Kidney (tissue), 14 donors: ENCODE data around the gene A3GALT2. TPM values are rescaled to one million over a fixed set of nuclear protein-coding genes. Genes with fewer than 3 reads are reported as not detected.

ENCODE experiments used
- DNase-seq, 5 donors: peaks; one replicate each; pipeline ENCODE4 v3.0.0-alpha.2; 2013 to 2020
- FAIRE-seq: peaks from 2 replicates; lab custom pipeline; 2012; peaks lifted over from hg19 to GRCh38; lab: Jason Lieb, UNC
- H3K27ac ChIP-seq, 2 donors: one replicate each; pipeline ENCODE4 v1.7.0; 2013; ENCODE audit warnings: low read depth in 2 of 2, low read length in 2 of 2, inconsistent platforms in 1 of 2
- H3K27me3 ChIP-seq: one replicate; pipeline ENCODE4 v1.7.1; 2013; ENCODE audit warnings: low read length, inconsistent platforms; ENCODE audit not compliant: control insufficient read depth, insufficient read depth
- H3K36me3 ChIP-seq, 3 donors: one replicate each; pipeline versions ENCODE4 v1.7.0 to v1.7.1; 2013; ENCODE audit warnings: low read length in 3 of 3, control low read depth in 1 of 3, inconsistent platforms in 1 of 3; ENCODE audit not compliant: insufficient read depth in 3 of 3, control insufficient read depth in 2 of 3
- H3K4me1 ChIP-seq, 3 donors: one replicate each; pipeline versions ENCODE4 v1.7.0 to v1.7.1; 2013; ENCODE audit warnings: low read length in 3 of 3, inconsistent platforms in 1 of 3, low read depth in 1 of 3; ENCODE audit not compliant: control insufficient read depth in 2 of 3, insufficient read depth in 2 of 3
- H3K4me3 ChIP-seq, 3 donors: one replicate each; pipeline versions ENCODE4 v1.7.0 to v1.8.1; 2013; ENCODE audit warnings: low read length in 3 of 3, control low read depth in 1 of 3, inconsistent platforms in 1 of 3
- H3K9ac ChIP-seq, 3 donors: one replicate each; pipeline versions ENCODE4 v1.7.0 to v1.7.1; 2013; ENCODE audit warnings: low read length in 3 of 3, control low read depth in 1 of 3, inconsistent platforms in 1 of 3
- H3K9me3 ChIP-seq, 3 donors: one replicate each; pipeline versions ENCODE4 v1.7.0 to v1.7.1; 2013; ENCODE audit warnings: low read length in 3 of 3, control low read depth in 1 of 3, inconsistent platforms in 1 of 3; ENCODE audit not compliant: control insufficient read depth in 2 of 3, insufficient read depth in 1 of 3
- CTCF ChIP-seq: IDR thresholded peaks from 3 replicates; pipeline ENCODE4 v1.5.1; 2012; ENCODE audit warnings: mild to moderate bottlenecking, moderate library complexity, borderline replicate concordance; ENCODE audit not compliant: insufficient read depth; ENCODE audit errors: extremely low read depth
- intact Hi-C: fragments of 100-400 bp; cut with DNase I; formaldehyde crosslinking; loops from one replicate; pipeline ENCODE4 v1.11.1; 2022
- polyA plus RNA-seq: library from polyadenylated mRNA; stranded (reverse); fragments of 350-450 nt; fragmentation: Illumina TruSeq; extraction: RNeasy Lipid Tissue Mini Kit (QIAGEN cat#74804); gene quantifications from one replicate; pipeline ENCODE4 v1.2.3, GENCODE V29; 2014; ENCODE audit warnings: low read depth, low replicate concordance; ENCODE audit not compliant: insufficient read depth
- total RNA-seq: library from RNA; stranded (reverse); fragmentation: NEBNext Ultra II Directional; extraction: Animal tissue kit (Norgen Biotek cat#: 25700); gene quantifications from one replicate; pipeline ENCODE4 v1.2.1, GENCODE V29; 2021
- donor health status: control.
- donor health status: control.
- donor health status: control.
- donor health status: control.
- donor health status: control.
- donor health status: DM: yes; HTN: yes; CAD: no.
- donor health status: Normal renal cell carcinoma (clear cell type).

A3GALT2 gene
- total and polyA plus RNA-seq, 2 donors from 2014 or later = not detected

DNA sequence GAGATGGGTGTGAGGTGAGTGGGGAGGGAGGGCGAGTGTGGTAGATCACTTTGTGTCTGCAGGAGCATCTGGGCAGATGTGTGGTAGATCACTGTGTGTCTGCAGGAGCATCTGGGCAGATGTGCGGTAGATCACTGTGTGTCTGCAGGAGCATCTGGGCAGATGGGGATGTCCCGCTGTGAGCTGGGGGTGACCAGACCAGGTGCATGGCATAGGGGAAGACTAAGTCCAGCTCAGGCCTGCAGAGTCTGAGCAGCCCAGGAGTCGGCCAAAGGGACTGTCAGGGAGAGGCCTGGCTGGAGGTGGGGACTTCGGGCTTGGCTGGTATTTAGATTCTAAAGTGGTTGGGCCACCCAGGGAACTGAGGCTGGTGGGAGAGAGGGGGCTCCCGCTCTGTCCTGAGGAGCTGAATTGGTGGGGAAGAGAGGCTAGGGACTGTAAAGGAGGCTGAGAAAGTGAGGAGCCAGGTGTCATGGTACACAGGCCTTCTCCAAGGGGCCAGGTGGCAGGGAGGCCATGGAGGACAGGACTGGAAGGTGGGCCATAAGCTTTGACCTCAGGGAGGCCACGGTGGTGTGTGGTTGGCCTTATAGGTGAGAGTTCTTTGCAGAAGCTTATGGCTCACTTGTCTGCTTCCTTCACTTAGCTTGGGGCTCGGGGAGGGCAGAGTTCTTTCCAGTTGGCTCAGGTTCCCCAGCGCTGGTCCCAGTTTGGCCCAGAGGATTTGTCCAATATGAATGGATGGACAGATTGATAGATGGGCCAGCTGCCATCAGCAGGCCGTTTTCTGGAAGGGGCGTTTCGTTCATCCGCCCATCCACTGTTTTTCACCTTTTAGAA, 49.0 kb downstream of the A3GALT2 start:
- no peak for FAIRE-seq
- Histone ChIP-seq H3K9me3 (no peaks in the 10 kb centered on the region), H3K36me3 (peaks cover 5 to 7% (median 7%) of the 10 kb centered on the region in 3 donors), H3K4me1 (peaks cover 0 to 15% (median 5%) of the 10 kb centered on the region in 3 donors), H3K27me3 (no peaks in the 10 kb centered on the region), H3K4me3 (no peak overlapping the region), H3K9ac (no peak overlapping the region), H3K27ac (no peak overlapping the region)
- DNase-seq = peak in 1 of 5 donors; percentile 25
- intact Hi-C loops = no loop called here
- TF ChIP-seq CTCF = no peak

DNA sequence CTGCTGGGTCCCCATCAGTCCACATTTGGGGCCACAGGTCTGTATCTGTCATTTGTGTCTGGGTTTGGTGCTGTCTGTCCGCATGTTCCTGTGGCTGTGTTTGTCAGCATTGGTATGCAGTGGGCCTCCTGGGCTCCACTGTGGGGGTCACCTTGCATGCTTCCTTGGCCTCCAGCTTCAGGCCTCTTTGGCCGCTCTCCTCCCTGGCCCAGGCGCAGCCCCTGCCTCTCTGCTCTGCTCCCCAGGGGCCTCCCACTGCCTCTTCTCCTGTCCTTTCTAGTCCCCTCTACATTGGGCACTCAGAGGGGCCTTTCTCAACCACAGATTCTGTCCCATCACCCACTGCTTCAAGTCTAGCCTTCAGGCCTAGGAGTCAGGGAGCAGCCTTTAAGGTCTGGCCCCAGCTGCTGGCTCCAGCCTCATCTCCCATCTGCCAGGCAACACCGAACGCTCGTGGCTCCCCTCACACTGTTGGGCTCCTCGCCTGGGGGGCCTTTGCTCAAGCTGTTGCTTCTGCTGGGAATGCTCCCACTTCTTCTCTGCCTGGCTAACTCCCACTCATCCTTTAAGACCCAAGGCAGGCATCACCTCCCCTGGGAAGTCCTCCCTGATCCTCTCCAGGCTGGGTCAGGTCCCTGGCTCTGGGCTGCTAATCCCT, 50.0 kb downstream of the A3GALT2 start:
- Histone ChIP-seq H3K27me3 (no peaks in the 10 kb centered on the region), H3K9ac (no peak overlapping the region), H3K4me1 (peaks cover 0 to 17% (median 8%) of the 10 kb centered on the region in 3 donors), H3K4me3 (no peak overlapping the region), H3K36me3 (peaks cover 4 to 5% (median 5%) of the 10 kb centered on the region in 3 donors), H3K9me3 (no peaks in the 10 kb centered on the region), H3K27ac (no peak overlapping the region)
- DNase-seq (no peak), FAIRE-seq (no peak)
- intact Hi-C loops = no loop called here
- no peak for TF ChIP-seq CTCF

DNA sequence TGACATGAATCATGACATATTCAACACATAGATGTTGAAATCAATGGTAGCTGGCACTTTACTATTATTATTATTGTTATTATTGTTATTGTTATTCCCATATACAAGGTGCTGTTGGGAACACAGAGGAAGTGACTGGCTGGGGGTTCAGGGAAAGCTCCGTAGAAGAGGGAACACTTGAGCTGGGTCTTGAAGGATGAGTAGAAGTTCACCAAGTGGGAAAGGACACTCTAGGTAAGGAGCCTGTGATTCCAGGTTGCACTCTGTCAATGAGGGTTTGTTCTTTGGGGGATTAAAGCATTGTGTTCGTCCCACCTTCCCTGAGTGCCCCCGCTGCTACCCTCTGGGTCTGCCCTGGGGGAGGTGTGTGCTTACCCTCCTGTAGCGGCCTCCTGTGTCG, 50.5 kb downstream of the A3GALT2 start:
- no peak overlapping the region for H3K4me3 ChIP-seq
- no peak for DNase-seq
- H3K27ac ChIP-seq = no peak overlapping the region
- peaks cover 4 to 5% (median 5%) of the 10 kb centered on the region in 3 donors for H3K36me3 ChIP-seq
- no peak for FAIRE-seq
- no peaks in the 10 kb centered on the region for H3K27me3 ChIP-seq
- no peak for TF ChIP-seq CTCF
- H3K4me1 ChIP-seq = peaks cover 0 to 17% (median 9%) of the 10 kb centered on the region in 3 donors
- H3K9ac ChIP-seq = no peak overlapping the region
- H3K9me3 ChIP-seq = no peaks in the 10 kb centered on the region
- intact Hi-C loops = no loop called here
